Activated CD4-positive, alpha-beta T cell treated with anti-CD3 and anti-CD28 coated beads, Interleukin-2, amount 50 U/mL, for 48 hours (primary cell): ENCODE data around the gene GNA14.
"Not testable (repeated sequence)": the region's sequence is repeated elsewhere in the genome, so short reads cannot be mapped to it uniquely, and the experiment has no call there.

Experiments
- DNase-seq, 2 experiments: peaks; one replicate each; pipeline ENCODE4 v3.0.0-alpha.2; 2020

GNA14 gene

DNA sequence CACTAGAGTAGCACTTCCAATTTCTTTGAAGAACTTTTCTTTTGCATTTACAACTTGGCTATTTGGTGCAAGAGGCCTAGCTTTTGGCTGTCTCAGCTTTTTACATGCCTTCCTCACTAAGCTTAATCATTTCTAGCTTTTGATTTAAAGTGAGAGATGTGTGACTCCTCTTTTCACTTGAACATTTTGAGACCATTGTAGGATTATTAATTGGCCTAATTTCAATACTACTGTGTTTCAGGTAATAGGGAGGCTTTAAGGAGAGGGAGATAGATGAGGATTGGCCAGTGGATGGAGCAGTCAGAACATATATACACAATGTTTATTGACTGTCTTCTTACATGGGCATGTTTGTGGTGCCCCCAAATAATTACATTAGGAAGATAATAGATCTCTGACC is 161.7 kb downstream of the GNA14 start:
- DNase-seq: no peak

DNA sequence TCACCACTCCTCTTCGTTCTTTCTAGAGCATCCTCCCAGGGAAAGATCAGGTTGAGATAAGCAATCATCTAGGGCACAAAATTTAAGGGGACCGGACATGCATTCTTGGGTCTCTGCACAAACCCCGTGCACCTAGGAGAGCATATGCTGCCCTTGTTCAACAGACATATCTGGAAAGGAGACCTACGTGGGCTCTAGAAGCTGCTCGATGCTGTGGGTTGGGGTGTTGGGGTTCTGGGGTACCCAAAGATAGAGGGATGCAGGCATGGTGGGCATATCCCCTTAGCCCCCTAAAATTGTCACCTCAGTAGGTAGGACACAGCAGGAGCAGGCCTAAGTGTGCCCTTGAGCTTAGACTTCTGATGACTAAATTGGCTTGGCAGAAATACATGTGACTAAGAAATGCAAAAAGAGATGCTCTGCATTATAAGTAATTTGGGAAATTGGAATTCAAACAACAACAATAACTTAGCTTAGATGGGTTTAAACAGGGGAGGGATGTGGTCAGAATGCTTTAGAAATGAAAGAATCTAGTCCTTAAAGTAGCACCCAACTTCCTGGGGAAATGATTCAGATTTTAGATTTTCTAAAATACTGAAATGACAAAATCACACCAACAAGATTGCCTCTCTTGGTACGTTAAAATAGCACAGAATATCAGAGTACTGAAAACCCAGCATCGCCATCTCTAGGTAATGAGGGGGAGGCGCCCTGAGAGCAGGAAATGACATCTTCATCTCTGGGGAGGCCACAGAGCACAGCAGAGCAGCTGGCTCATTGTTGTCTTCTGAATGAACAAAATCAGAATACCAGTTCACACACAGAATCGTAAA is 172.3 kb downstream of the GNA14 start:
- DNase-seq: peak; percentile 55 to 66

DNA sequence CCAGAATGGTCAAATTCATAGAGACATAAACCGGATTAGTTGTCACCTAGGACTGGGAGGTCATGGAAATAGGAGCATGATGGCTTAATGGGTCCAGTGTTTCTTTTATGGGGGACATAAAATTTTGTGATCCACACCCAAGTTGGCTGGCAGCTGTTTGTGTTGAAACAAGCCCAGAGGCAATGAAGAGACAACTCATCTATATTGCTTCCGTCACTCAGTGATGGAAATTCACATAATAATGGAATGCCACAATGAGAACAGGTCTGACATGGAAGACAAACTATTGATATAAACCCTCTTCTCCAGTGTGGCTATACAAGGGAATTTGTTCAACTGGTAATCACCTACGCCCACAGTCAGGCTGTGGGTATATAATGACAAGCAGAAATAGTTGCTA is 173.2 kb downstream of the GNA14 start:
- no peak for DNase-seq

DNA sequence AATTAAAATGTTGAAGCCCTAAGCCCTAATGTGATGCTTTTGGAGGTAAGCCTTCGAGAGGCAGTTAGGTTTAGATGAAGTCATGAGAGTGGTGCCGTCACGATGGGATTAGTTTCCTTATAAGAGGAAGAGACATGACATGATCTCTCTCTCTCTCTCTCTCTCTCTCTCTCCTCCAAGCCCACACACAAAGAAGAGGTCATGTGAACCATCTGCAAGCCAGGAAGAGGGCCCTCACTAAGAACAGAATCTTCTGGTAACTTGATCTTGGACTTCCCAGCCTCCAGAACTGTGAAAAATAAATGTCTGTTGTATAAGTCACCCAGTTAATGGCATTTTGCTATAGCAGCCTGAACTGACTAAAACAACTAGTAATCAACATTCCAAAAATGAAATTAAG is 175.5 kb downstream of the GNA14 start:
- DNase-seq: no peak

DNA sequence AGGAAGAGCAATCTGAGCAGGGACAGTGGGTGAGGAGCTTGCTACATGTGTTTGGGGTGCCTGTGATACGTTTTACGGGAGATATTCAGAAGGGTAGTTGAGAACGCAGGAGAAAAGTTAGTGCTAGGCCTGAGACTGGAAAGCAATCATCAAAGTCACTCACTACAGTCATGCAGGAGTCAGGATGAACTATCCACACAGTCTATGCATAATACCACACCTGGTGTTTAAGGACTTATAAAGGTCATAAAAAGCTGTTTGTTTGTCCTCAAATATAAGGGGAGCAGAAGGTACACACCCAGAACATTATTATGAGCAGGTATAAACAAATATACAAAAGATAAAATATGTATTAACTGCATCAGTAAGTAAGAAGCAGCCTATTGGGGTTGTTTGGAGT is 176.6 kb downstream of the GNA14 start:
- DNase-seq: no peak

DNA sequence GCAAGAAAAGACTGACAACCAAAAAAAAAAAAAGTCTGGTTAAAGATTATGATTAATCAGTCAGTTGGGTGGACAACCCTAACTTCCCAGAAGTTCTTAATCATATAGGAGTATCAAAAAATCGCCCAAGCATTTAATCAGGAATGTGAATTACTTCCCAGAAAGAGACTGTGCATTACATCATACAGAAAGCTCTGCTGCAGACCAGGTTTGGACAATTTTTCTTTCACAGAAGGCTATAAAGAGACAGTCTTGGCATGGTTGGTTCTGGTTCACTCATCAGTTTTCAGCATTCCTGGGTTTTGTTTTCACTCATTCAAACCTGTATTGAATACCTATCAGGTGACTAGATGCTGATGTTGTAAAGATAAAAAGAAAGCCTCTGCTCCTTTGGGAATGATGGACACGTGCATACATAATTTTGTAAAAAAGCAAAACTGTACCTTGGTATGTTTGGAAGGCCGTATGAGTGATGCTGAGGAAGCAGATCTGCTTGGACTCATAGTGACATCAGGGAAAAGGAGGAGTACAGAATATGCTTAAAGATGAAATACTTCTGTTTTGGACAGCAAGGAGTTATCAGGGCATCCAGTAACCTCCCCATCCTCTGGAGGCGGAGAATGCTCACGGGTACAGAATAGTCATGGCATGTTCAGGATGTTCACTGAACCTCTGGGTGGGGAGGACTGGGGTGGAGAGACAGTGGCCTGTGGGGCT is 178.4 kb downstream of the GNA14 start:
- no peak for DNase-seq

DNA sequence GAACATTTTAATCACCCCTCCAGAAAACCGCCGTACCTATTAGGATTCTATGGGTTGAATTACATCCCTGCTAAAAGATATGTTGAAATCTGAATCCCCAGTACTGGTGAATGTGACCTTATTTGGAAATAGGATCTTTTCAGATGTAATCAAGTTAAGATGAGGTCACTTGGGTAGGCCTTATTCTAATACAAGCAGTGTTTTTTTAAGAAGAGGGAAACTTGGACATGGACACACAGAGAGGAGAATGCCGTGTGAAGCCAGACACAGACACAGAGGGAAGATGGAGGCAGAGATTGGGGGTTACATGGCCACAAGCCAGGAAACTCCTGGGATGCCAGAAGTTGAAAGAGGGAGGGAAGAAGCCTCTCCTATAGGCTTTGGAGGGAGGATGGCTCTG is 183.5 kb downstream of the GNA14 start:
- no peak for DNase-seq

DNA sequence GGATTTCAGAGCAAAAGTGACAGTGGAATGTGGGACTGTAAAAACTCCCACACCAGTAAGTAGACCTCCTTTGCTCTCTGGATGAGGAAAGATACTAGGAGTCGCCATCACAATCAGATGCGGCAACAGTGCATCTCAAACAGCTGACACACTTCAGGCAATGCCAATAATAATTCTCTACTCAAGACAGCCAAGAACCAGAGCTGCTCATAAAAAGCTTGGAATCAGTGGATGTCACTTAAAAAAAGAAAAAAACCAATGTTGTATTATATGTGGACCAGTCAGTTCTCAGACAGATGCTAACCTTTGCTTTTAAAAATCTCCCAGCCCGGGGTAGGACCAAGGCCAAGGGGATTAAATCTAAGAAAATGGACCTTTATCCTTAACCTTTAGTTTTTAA is 185.0 kb downstream of the GNA14 start:
- DNase-seq: no peak

DNA sequence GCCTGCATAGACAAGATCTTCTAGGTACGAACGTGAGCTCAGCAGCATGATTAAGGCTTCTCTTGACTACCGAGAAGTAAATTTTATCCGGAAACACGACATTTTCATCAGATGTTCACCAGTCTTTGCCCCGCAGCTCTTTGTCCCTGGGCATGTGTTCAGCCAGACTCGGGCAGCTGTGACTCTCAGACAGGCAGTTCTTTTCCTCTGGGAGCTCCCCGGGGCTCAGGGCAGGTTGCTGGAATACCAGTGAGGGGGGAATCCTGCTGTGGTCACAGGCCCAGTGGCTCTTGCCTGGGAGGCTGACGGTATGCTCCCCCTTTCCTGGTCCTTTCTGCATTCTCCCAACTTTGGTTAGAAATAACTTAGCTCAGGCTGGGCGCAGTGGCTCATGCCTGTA is 186.1 kb downstream of the GNA14 start:
- DNase-seq: no peak

DNA sequence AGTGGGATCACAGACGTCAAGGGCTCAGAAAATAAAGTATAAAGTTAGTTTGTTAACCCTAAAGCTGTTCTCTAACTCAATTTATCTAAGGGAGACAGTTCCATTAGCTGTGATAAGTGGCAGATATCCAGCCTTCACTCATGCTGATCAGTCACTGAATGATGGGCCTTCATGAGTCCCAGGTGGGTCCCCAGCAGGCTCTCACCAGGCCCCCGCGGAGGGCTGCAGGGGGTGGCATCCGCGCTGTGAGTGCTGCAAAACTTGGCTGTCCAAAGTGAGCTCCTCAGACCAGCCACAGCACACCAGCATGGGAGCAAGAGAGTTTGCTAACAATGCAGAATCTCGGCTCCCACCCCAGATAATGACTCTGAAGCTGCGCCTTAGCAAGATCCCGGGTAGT is 187.2 kb downstream of the GNA14 start:
- DNase-seq: no peak

DNA sequence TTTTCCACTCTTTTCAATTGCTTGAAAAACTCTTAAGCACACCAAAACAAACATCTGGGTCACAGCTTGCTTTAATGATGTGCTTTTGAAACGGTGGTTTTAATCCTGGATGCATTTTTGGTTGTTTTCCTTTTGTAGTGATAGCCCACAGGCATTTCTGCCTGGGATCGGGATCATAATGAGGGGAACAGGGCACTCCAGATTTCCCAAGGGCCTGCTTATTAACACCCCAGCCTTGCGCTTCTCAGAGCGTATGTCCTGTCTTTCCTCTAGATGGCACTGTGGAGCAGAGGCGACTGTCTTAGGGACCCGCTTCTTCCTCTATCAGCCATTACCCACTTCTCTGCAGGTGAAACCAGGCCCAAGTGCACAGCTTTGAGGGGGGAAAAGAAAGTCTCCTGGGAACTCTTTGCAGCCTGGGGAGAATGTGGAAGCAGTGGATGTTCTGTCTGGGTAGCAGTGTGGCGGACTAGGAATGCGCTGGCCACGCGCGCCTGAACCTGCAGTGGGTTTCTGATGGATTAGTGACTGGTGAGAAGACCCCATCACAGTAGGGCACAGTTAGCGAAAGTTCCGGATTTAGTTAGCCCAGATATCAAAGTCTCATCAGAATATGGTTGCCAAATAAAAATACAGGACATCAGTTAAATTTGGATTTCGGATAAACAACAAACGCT is 190.1 kb downstream of the GNA14 start:
- DNase-seq: peak; percentile 58 to 71

DNA sequence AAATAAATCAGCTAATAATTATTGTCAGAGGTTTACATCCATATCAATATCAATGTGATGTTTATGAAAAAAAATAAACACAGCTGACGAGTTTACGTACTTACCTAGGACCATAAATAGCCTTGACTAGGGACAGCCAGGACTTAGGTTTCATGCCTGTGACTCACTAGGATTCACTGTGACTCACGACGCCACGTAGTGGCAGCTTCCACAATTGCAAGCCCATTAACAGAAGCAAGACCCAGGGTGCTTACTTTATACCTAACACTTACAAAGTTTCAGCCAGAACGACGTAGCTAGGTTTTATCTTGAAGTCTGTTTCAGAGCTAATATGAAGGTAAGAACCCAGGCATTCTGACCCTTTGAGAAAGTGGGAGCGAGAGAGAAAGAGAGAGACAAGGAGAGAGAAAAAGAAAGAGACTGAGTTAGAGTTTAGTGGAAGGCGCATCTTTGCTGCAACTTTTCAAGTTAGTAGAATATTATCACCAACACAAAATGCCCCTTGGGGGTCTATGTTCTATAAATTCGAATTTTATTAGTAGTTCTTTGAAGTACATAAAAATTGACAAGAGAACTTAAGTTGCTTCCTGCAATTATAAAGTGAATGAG is 191.2 kb downstream of the GNA14 start:
- peak; percentile 90 to 92 for DNase-seq

DNA sequence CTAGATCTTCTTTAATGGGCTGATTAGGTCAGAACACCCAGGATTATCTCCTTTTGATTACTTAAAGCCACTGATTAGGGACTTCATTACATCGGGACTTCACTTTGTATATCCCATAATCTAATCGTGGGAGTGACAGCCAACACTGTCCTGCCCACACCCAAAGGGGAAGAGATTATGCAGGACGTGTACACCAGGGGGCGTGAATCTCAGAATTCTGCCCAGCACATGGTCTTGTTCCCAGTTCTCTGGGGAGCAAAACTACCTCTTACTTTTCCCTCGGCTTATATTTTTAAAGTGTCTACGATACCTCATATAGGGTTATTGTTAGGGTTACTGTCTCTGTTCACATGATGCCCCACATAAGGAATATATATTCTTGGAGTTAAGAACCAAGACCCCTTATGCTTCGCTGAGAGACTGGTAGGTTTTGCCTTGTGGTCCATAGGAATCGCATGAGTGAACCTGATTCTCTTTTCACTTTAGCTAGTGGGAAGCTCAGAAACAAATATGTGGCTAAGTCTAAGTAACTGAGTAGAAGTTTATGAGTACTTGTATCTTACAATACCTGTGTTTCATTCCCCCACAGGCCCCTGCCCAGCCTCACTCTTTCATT is 192.7 kb downstream of the GNA14 start:
- DNase-seq: peak; percentile 35 to 47

DNA sequence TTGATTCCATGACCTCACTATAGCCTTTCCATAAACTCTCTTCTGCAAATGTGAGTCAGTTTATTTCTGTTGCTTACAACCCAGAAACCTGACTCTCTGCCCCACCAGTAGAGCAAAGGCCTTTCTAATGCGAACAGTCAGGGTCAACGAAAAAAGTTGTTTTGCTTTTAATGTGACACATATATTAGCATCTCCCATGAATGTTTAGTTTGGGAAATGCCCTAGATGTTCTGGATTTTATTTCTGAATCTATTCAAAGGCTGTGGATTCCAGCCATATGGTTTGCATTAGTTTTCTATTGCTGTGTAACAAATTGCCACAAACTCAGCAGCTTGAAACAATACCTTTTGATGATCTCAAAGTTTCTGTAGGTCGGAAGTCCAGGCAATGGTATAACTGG is 193.5 kb downstream of the GNA14 start:
- no peak for DNase-seq

DNA sequence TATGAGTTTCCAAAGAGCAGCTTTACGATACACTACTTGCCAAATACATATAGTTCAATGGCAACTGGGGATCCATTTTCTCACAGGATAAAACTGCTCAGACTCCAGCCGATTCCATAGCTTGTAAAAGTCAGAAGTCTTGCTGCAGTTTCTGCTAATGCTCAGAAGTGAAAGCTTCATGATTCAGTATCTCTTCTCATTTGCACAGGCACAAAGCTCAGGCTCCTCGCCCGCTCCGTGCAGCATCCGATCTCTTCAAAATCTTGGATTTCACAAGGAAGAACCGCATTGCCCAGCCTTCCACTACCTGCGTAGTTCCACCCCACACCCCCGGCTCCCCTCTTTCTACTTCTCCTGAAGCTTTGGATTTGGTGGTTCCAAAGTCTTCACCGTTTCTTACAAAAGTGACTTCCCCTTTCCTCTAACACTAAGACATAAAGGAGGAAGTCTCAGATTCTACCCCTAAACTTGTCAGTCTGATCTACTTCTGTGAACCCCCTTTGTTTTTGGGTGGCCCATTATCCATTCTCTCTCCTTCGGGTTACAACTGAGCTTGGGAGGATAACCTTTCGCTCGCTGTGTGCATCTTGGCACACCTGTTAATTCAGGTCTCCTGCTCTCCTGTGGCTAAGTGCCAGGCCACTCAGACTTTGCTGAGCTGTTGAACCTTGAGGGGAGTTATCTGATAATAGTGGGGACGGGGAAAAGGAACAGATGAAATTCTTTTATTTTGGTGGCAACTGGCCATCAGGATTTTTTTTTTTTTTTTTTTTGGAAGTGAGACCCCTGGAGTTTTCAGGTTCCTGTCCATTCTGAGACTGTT is 194.1 kb downstream of the GNA14 start:
- no peak for DNase-seq

DNA sequence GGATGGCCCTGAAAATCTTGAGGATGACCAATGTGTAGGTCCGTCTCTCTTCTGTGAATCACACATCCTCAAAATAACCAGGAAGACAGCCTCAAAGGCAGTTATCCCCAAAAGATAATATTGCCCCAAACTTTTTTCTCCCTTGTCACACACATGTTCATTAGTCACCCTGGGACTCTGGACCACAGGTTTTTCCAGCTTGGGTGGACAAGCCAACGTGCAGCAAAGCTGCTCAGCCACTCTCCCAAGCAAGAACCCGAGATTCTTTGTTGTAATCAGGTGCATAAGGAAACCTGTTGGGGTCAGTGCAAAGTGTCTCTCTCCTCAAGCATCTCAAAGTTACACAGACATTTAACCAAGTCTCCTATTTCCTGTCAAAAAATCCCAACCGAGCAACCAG is 196.6 kb downstream of the GNA14 start:
- no peak for DNase-seq

DNA sequence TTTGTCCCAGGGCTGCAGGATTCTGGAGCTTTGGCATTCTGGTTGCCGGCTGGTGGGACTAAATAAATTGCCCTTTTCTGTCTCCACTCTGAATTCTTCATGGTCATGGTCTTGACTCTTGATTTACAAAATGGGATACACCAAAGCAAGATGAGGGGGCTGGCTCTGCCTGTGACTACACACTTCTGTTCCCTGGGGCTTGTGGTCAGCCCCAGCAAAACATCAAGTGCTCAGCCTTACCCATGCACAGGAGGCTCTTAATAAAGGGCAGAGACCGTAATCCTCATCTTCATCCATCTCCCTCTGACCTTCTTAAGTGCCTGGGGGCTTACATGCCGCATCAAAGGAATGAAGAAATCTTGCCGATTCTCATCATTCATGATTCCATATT is 198.0 kb downstream of the GNA14 start:
- DNase-seq: no peak

DNA sequence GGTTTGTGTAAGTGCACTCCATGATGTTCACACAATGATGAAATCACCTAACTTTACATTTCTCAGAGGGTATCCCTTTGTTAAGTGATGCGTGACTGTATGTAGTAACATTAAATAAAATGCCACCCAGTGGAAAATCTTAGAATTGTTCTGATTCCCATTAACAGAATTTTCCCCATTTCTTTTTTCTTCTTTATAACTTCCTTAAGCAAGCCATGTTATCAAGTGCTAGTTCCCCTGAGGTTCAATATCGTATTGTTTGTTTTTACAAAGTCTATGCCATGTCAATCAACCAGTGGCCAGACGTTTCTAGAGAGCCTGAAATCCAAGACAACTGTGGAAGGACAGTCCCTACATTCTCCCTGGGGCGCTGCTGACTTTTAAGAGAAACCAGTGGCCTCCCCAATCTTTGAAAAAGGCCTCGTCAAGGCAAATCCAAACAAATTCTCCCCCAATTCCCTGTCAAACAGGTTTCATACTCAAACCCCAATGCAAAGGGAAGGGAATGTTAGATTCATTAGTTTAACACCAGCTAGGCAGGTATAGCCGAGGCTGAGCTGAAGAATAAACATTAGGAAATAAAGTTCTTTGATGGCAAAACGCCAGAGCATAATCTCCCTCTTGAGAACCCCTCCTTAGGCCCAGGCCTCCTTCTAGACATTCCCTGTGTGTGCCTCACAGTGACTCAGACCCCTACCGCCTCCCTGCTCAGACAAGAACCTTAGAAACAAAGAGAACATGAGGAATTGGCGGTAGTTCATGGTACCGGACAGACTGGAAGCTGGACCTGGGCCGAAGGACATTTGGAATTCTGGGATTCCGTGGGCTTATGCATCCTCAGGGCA is 198.7 kb downstream of the GNA14 start:
- no peak for DNase-seq

DNA sequence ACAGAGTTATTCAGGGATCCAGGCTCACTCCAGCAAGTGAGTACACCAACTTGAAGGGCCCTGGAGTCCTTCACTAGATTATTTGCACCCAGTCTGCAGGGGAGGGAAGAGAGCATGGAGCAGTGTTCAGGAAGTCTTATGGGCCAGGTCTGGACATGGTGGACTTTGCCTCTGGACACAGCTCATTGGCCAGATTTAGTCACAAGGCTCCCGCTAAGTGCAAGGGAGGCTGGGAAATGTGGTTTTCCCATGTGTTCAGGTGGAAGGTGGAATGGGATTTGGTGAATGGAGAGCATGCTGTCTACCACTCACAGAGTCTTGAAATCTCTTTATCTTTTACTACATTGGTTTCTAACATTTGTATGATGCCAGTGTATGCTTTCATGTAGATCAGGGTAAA is 200.5 kb downstream of the GNA14 start:
- DNase-seq: no peak

DNA sequence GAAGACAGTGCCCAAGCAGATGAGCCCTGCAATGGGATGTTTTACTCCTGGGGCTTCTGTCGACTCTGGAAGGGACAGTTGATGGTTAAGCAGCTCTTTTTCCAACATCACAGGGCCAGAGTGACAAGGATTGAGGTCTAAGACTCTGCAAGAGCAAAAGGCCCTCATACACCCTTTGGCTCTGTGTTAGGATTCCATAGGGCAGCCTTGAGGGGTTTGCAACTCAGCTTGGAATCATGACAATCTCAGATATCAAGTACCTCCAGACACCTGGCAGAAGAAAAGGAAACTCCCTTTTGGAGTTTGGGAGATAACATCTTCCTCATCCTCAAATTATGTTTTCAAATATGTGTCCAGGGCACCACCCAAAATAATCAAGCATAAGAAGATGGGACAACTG is 205.7 kb downstream of the GNA14 start:
- no peak for DNase-seq

DNA sequence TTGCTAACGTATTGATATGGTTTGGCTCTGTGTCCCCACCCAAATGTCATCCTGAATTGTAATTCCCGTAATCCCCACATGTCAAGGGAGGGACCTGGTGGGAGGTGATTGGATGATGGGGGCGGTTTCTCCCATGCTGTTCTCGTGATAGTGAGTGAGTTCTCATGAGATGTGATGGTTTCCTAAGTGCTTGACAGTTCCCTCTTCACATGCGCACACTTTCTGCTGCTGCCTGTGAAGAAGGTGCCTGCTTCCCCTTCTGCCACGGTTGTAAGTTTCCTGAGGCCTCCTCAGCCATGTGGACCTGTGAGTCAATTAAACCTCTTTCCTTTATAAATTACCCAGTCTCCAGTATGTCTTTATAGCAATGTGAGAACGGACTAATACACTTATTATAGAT is 207.0 kb downstream of the GNA14 start:
- DNase-seq: not testable (repeated sequence)
